Kidney (tissue), 14 donors: Measurements from ENCODE around the gene NXF1. TPM values are rescaled to one million over a fixed set of nuclear protein-coding genes. Genes with fewer than 3 reads are reported as not detected.
"Not testable (repeated sequence)": the region's sequence is repeated elsewhere in the genome, so short reads cannot be mapped to it uniquely, and the experiment has no call there.

Experiments used
- DNase-seq, 5 donors: peaks; one replicate each; pipeline ENCODE4 v3.0.0-alpha.2; 2013 to 2020
- FAIRE-seq: peaks from 2 replicates; lab custom pipeline; 2012; peaks lifted over from hg19 to GRCh38; lab: Jason Lieb, UNC
- H3K27ac ChIP-seq, 2 donors: one replicate each; pipeline ENCODE4 v1.7.0; 2013; ENCODE audit warnings: low read depth in 2 of 2, low read length in 2 of 2, inconsistent platforms in 1 of 2
- H3K27me3 ChIP-seq: one replicate; pipeline ENCODE4 v1.7.1; 2013; ENCODE audit warnings: low read length, inconsistent platforms; ENCODE audit not compliant: control insufficient read depth, insufficient read depth
- H3K36me3 ChIP-seq, 3 donors: one replicate each; pipeline versions ENCODE4 v1.7.0 to v1.7.1; 2013; ENCODE audit warnings: low read length in 3 of 3, control low read depth in 1 of 3, inconsistent platforms in 1 of 3; ENCODE audit not compliant: insufficient read depth in 3 of 3, control insufficient read depth in 2 of 3
- H3K4me1 ChIP-seq, 3 donors: one replicate each; pipeline versions ENCODE4 v1.7.0 to v1.7.1; 2013; ENCODE audit warnings: low read length in 3 of 3, inconsistent platforms in 1 of 3, low read depth in 1 of 3; ENCODE audit not compliant: control insufficient read depth in 2 of 3, insufficient read depth in 2 of 3
- H3K4me3 ChIP-seq, 3 donors: one replicate each; pipeline versions ENCODE4 v1.7.0 to v1.8.1; 2013; ENCODE audit warnings: low read length in 3 of 3, control low read depth in 1 of 3, inconsistent platforms in 1 of 3
- H3K9ac ChIP-seq, 3 donors: one replicate each; pipeline versions ENCODE4 v1.7.0 to v1.7.1; 2013; ENCODE audit warnings: low read length in 3 of 3, control low read depth in 1 of 3, inconsistent platforms in 1 of 3
- H3K9me3 ChIP-seq, 3 donors: one replicate each; pipeline versions ENCODE4 v1.7.0 to v1.7.1; 2013; ENCODE audit warnings: low read length in 3 of 3, control low read depth in 1 of 3, inconsistent platforms in 1 of 3; ENCODE audit not compliant: control insufficient read depth in 2 of 3, insufficient read depth in 1 of 3
- CTCF ChIP-seq: IDR thresholded peaks from 3 replicates; pipeline ENCODE4 v1.5.1; 2012; ENCODE audit warnings: mild to moderate bottlenecking, moderate library complexity, borderline replicate concordance; ENCODE audit not compliant: insufficient read depth; ENCODE audit errors: extremely low read depth
- intact Hi-C: fragments of 100-400 bp; cut with DNase I; formaldehyde crosslinking; loops from one replicate; pipeline ENCODE4 v1.11.1; 2022
- polyA plus RNA-seq: library from polyadenylated mRNA; stranded (reverse); fragments of 350-450 nt; fragmentation: Illumina TruSeq; extraction: RNeasy Lipid Tissue Mini Kit (QIAGEN cat#74804); gene quantifications from one replicate; pipeline ENCODE4 v1.2.3, GENCODE V29; 2014; ENCODE audit warnings: low read depth, low replicate concordance; ENCODE audit not compliant: insufficient read depth
- total RNA-seq: library from RNA; stranded (reverse); fragmentation: NEBNext Ultra II Directional; extraction: Animal tissue kit (Norgen Biotek cat#: 25700); gene quantifications from one replicate; pipeline ENCODE4 v1.2.1, GENCODE V29; 2021
- donor health status: control.
- donor health status: control.
- donor health status: control.
- donor health status: control.
- donor health status: control.
- donor health status: DM: yes; HTN: yes; CAD: no.
- donor health status: Normal renal cell carcinoma (clear cell type).

Gene NXF1
- total and polyA plus RNA-seq, 2 donors from 2014 or later: 70.7 to 83.8 TPM

DNA sequence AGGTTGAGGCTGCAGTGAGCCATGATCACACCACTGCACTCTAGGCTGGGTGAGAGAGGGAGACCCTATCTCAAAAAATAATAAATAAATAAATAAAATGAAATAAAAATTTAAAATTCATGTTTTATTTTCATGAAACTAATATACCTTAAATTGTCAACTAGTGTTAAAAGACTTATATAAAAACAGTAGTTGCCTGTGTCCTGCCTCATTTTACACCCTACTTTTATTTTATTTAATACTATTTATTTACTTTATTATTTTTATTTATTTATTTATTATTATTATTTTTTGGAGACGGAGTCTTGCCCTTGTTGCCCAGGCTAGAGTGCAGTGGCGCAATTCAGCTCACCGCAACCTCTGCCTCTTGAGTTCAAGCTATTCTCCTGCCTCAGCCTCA is 38.9 kb upstream of the NXF1 start:
- intact Hi-C loops: no loop called here
- DNase-seq: peak in 1 of 5 donors; percentile 26
- FAIRE-seq: no peak
- Histone ChIP-seq H3K4me3 (no peak overlapping the region), H3K4me1 (peaks cover 0 to 7% (median 6%) of the 10 kb centered on the region in 3 donors), H3K27ac (no peak overlapping the region), H3K9ac (no peak overlapping the region), H3K36me3 (no peaks in the 10 kb centered on the region), H3K27me3 (no peaks in the 10 kb centered on the region), H3K9me3 (no peaks in the 10 kb centered on the region)
- TF ChIP-seq CTCF: no peak

- Histone ChIP-seq H3K36me3 (no peaks in the 10 kb centered on the region), H3K4me1 (peaks cover 0 to 11% (median 6%) of the 10 kb centered on the region in 3 donors), H3K9ac (no peak overlapping the region), H3K4me3 (no peak overlapping the region), H3K9me3 (no peaks in the 10 kb centered on the region), H3K27ac (no peak overlapping the region), H3K27me3 (no peaks in the 10 kb centered on the region)
- FAIRE-seq: no peak
- DNase-seq: no peak
- intact Hi-C loops: no loop called here
- TF ChIP-seq CTCF: no peak
These were observed 38.2 kb upstream of the NXF1 start for GRCh38 chr11:62843466-62843865.

GRCh38 chr11:62842891-62843290 is 37.7 kb upstream of the NXF1 start:
- peak in 1 of 5 donors; percentile 75 for DNase-seq

GRCh38 chr11:62842171-62842741 is 37.0 kb upstream of the NXF1 start:
- Histone ChIP-seq H3K4me3 (peak overlapping the region; percentile 64 to 77 (median 73)), H3K4me1 (peaks cover 0 to 11% (median 6%) of the 10 kb centered on the region in 3 donors), H3K36me3 (no peaks in the 10 kb centered on the region), H3K27ac (peak overlapping the region; percentile 96 to 99), H3K9me3 (no peaks in the 10 kb centered on the region), H3K9ac (peak overlapping the region; percentile 61 to 94 (median 89)), H3K27me3 (no peaks in the 10 kb centered on the region)
- intact Hi-C loops: no loop called here
- DNase-seq (peak in 4 of 5 donors; percentile 45 to 93 (median 82)), FAIRE-seq (no peak)
- TF ChIP-seq CTCF: no peak

More at GRCh38 chr11:62842891-62843290, 37.7 kb upstream of the NXF1 start:
- intact Hi-C loops, H3K36me3 ChIP-seq, FAIRE-seq, H3K9me3 ChIP-seq, H3K27me3 ChIP-seq: not testable (repeated sequence)
- Histone ChIP-seq H3K4me3 (peak overlapping the region in 1 of 3 donors; percentile 77), H3K4me1 (peaks cover 0 to 11% (median 6%) of the 10 kb centered on the region in 3 donors), H3K27ac (peak overlapping the region in 1 of 2 donors; percentile 99), H3K9ac (peak overlapping the region in 2 of 3 donors; percentile 89 to 94)
